CD1c-positive myeloid dendritic cell (primary cell): ENCODE data around the gene ZC3H7A.

Experiments used
- DNase-seq: peaks from one replicate; pipeline ENCODE4 v3.0.0-alpha.2; 2016; ENCODE audit errors: extremely low spot score

Gene ZC3H7A

GRCh38 chr16:11768849-11769248 is 28.2 kb downstream of the ZC3H7A start:
- peak; percentile 70 for DNase-seq

- DNase-seq: no peak
These were observed 34.6 kb downstream of the ZC3H7A start for GRCh38 chr16:11762431-11762830.

- DNase-seq: no peak
These were observed 37.1 kb downstream of the ZC3H7A start for GRCh38 chr16:11759997-11760396.

GRCh38 chr16:11759163-11759834 is 37.8 kb downstream of the ZC3H7A start:
- no peak for DNase-seq

- no peak for DNase-seq
These were observed 39.1 kb downstream of the ZC3H7A start for GRCh38 chr16:11757671-11758545.

- DNase-seq: no peak
These were observed 40.8 kb downstream of the ZC3H7A start for GRCh38 chr16:11756248-11756647.

GRCh38 chr16:11755022-11755760 is 41.9 kb downstream of the ZC3H7A start:
- DNase-seq: no peak

GRCh38 chr16:11752856-11753255 is 44.2 kb downstream of the ZC3H7A start:
- DNase-seq: no peak

GRCh38 chr16:11750056-11750455 is 47.0 kb downstream of the ZC3H7A start:
- no peak for DNase-seq

- DNase-seq: no peak
These were observed 48.4 kb downstream of the ZC3H7A start for GRCh38 chr16:11748404-11749254.

GRCh38 chr16:11747949-11748403 is 49.1 kb downstream of the ZC3H7A start:
- DNase-seq: no peak

GRCh38 chr16:11744075-11744470 is 53.0 kb downstream of the ZC3H7A start:
- no peak for DNase-seq

- peak; percentile 95 for DNase-seq
These were observed 53.6 kb downstream of the ZC3H7A start for GRCh38 chr16:11743308-11744074.

- DNase-seq: peak; percentile 100
These were observed 54.3 kb downstream of the ZC3H7A start, which contains the start of gene TXNDC11 for GRCh38 chr16:11742536-11743307. Gene TXNDC11, minus strand, starts transcription at chr16:11742857. Its CDS starts 127 bp downstream, at chr16:11742730.

- peak; percentile 56 for DNase-seq
These were observed 54.9 kb downstream of the ZC3H7A start for GRCh38 chr16:11742093-11742535.

- DNase-seq: no peak
These were observed 56.5 kb downstream of the ZC3H7A start for GRCh38 chr16:11740567-11740966.

GRCh38 chr16:11738742-11739544 is 58.1 kb downstream of the ZC3H7A start:
- DNase-seq: no peak

GRCh38 chr16:11737713-11738112 is 59.3 kb downstream of the ZC3H7A start:
- DNase-seq: no peak

- no peak for DNase-seq
These were observed 60.2 kb downstream of the ZC3H7A start for GRCh38 chr16:11736903-11737302.
